GM18526 (cell line): ENCODE results near the gene ADAMTS10.

Experiments
- POLR2A ChIP-seq: IDR thresholded peaks from 3 replicates; pipeline ENCODE4 v1.6.1; 2011; ENCODE audit not compliant: insufficient read length; ENCODE audit errors: extremely low read depth

The ADAMTS10 gene

GRCh38 chr19:8610041-8610935 is at the start of gene ADAMTS10:
ADAMTS10 (minus strand) TSS chr19:8610715; CDS start chr19:8605710, 5,005 bp downstream.
- TF ChIP-seq POLR2A = no peak

- no peak for TF ChIP-seq POLR2A
Measured at GRCh38 chr19:8659905-8660304, 49.4 kb upstream of the ADAMTS10 start.

GRCh38 chr19:8657869-8658268 is 47.4 kb upstream of the ADAMTS10 start:
- TF ChIP-seq POLR2A = no peak

GRCh38 chr19:8655340-8655709 is 44.8 kb upstream of the ADAMTS10 start:
- TF ChIP-seq POLR2A = no peak

- TF ChIP-seq POLR2A = no peak
Measured at GRCh38 chr19:8654591-8655339, 44.2 kb upstream of the ADAMTS10 start.

GRCh38 chr19:8648240-8648639 is 37.7 kb upstream of the ADAMTS10 start:
- no peak for TF ChIP-seq POLR2A

GRCh38 chr19:8643860-8644653 is 33.5 kb upstream of the ADAMTS10 start:
- TF ChIP-seq POLR2A = no peak

GRCh38 chr19:8642561-8642960 is 32.0 kb upstream of the ADAMTS10 start:
- no peak for TF ChIP-seq POLR2A

- TF ChIP-seq POLR2A = no peak
Measured at GRCh38 chr19:8641908-8642547, 31.5 kb upstream of the ADAMTS10 start.

- TF ChIP-seq POLR2A = no peak
Measured at GRCh38 chr19:8641221-8641907, 30.8 kb upstream of the ADAMTS10 start.

- no peak for TF ChIP-seq POLR2A
Measured at GRCh38 chr19:8640402-8641004, 30.0 kb upstream of the ADAMTS10 start.

GRCh38 chr19:8639821-8640401 is 29.4 kb upstream of the ADAMTS10 start:
- TF ChIP-seq POLR2A = no peak

GRCh38 chr19:8638078-8638619 is 27.6 kb upstream of the ADAMTS10 start:
- TF ChIP-seq POLR2A = no peak
